HT1080 (cell line): ENCODE measurements around the gene PRMT3. TPM values are rescaled to one million over a fixed set of nuclear protein-coding genes. Genes with fewer than 3 reads are reported as not detected.
"Not testable (repeated sequence)": the region's sequence is repeated elsewhere in the genome, so short reads cannot be mapped to it uniquely, and the experiment has no call there.

Experiments used
- DNase-seq: peaks from one replicate; pipeline ENCODE4 v3.0.0-alpha.2; 2015; ENCODE audit warnings: low read depth
- polyA plus RNA-seq, 2 experiments: library from polyadenylated mRNA; depleted of rRNA; stranded (reverse); fragments of >200 nt; gene quantifications; 2 replicates each; pipeline ENCODE4 v1.2.3, GENCODE V29; 2015
- total RNA-seq: library from RNA; depleted of rRNA; stranded (reverse); fragments of >200 nt; shearing (Covaris generic); gene quantifications from 2 replicates; pipeline ENCODE4 v1.2.3, GENCODE V29; 2014; rRNA removed

Gene PRMT3
- total RNA-seq, result 37.0 and 37.8 TPM in 2 replicates
- polyA plus RNA-seq (2015; cell fraction: cytosol; rRNA removed), result 37.9 and 43.9 TPM in 2 replicates
- polyA plus RNA-seq (2015; cell fraction: nucleus; rRNA removed), result 43.5 and 44.3 TPM in 2 replicates

DNA sequence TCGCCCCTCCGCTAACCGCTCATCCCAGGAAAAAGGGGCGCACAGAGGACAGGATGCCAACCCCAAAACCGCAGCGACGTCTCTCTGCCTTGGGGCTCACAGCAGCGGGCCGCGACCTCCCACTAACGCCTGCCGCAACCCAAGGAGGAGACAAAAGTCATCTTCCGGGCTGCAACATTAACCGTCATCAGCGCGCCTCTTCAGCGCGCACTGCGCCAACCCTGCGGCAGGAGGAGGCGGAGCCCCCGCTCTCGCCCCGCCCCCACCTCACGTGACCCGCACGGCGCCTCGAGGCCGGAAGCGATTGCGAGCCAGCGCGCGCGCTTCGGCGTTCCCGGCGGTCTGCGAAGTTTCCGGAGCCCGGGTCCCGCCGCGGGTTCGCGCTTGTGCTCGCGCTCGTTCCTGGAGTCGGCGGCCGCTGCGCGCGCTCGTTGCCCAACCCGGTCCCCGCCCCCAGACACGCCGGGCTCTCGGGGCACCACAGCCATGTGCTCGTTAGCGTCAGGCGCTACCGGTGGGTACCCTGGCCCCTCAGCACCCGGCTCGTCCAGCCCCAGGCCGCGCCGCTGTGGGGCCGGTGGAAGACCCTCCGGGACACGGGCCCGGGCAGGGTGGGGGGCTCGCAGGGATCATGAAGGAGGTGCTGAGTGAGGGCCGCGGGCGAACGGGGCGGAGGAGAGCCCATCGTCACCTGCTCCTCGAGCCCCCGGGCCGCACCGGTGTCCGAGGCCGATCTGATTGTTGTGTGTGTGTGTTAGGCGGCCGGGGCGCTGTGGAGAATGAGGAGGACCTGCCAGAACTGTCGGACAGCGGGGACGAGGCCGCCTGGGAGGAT is at the start of gene PRMT3:
TSS of gene PRMT3 (plus strand) at position 456 of the 835 bp plus-strand sequence. CDS start at position 487, 31 bp downstream.
- peak; percentile 96 for DNase-seq

- DNase-seq, result no peak
Observed at GRCh38 chr11:20342347-20343141, 45.0 kb upstream of the PRMT3 start.

DNA sequence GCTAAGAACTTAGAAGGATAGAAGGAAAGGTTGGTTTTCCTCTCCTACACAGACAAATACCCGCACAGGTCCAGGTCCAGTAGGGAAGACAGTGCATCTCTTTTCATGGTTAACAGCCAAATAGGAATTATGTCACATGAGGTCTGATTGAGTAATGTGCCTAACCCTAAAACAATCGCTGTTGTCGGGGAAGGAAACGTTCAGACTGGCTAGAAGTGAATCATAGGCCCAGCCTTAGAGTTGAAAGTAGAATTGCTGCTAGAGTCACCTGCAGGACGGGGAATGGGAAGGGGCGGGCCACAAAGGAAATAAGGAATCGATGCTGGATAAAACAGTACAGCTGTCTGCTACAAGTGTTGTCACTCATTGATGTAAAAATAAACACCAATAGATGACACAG is 36.4 kb upstream of the PRMT3 start:
- no peak for DNase-seq

GRCh38 chr11:20351751-20352262 is 35.7 kb upstream of the PRMT3 start:
- no peak for DNase-seq

DNA sequence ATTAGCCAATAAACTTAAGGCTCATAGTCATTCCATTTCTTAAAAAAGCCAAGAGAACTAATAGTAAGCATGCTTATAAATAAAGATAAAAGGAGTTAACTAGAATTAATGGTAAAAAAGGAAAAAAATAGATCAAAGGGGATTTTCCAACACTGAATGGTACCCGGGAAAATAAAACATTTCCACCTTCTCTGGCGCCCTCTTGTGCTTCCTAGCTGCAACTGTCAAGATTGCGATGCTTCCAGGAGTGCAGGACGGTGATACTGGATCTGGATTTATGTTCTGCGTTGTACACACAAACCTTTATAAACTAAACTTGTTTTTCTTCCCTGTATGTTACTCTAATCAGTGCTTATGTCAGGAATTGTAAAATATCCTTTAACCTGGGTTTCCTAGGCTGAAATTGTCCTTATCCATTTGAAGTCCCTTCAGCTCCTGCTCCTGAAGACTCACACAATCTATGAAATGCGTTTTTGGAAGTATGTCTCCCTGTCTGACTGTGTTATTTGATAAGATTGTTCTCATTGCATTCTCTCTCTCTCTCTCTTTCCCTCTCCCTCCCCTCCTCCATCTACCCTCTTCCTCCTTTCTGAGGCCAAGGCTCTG is 33.6 kb upstream of the PRMT3 start:
- peak; percentile 31 for DNase-seq

GRCh38 chr11:20355221-20356219 is 32.0 kb upstream of the PRMT3 start:
- DNase-seq, result peak; percentile 54

GRCh38 chr11:20357150-20357549 is 30.4 kb upstream of the PRMT3 start:
- DNase-seq, result no peak

DNA sequence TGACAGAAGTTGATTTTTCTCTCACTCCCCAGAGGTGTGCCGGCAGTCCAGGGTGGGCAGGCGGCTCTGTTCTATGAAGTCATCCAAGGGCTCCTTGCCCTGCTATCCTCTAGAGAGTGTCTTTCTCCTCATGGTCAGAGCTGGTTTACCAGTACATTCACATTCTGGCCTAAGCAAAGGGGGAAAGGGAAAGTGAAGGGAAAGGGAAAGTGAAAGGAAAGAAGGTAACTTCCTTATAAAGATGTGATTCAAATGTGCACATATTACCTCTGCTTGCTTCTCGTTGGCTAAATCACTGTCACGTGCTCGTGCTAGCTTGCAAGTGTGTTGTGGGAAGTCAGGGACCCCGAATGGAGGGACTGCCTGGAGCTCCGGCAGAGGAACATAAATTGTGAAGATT is 26.9 kb upstream of the PRMT3 start:
- DNase-seq, result peak; percentile 81

DNA sequence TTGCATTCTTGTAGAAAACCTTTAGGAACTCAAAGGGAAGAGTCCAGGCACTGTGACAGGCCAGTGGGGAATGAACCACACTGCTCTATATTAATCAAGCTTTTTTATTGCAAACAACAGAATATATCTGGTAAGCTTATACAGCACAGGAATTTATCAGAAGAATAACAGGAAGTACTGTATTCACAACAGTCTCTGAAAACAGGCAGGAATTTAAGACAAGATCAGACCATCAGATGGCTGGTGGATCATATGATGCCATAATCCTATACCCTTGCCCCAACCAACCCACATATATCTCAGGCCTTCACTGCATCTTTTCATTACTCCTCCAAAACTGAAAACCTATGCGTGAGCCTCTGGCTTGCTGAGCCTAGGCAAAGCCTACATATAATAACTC is 25.0 kb upstream of the PRMT3 start:
- DNase-seq, result no peak

GRCh38 chr11:20363149-20363499 is 24.4 kb upstream of the PRMT3 start:
- DNase-seq, result no peak

GRCh38 chr11:20363500-20364340 is 23.8 kb upstream of the PRMT3 start, which contains the start of gene HTATIP2:
Gene HTATIP2 (plus strand): TSS chr11:20363714. CDS start chr11:20364238, 524 bp downstream.
- DNase-seq, result no peak

GRCh38 chr11:20364341-20364792 is 23.1 kb upstream of the PRMT3 start:
- DNase-seq, result no peak

DNA sequence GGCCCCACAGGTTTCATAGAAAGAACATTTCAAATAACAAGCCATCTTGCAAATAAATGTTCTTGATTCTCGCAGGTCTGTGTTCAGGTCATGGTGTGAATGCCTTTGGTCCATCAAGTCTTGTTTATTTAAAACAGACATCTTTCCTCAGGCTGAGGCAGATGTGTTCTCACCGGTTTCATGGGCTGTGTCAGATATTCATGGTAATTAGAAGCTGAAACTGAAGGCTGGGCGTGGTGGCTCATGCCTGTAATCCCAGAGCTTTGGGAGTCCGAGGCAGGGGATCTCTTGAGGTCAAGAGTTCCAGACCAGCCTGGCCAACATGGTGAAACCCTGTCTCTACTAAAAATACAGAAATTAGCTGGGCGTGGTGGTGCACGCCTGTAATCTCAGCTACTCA is 22.1 kb upstream of the PRMT3 start:
- not testable (repeated sequence) for DNase-seq

GRCh38 chr11:20367313-20367948 is 20.1 kb upstream of the PRMT3 start:
- DNase-seq, result peak; percentile 91

- DNase-seq, result peak; percentile 45
Observed at GRCh38 chr11:20368438-20368837, 19.1 kb upstream of the PRMT3 start.

- DNase-seq, result no peak
Observed at GRCh38 chr11:20369826-20370225, 17.7 kb upstream of the PRMT3 start.

DNA sequence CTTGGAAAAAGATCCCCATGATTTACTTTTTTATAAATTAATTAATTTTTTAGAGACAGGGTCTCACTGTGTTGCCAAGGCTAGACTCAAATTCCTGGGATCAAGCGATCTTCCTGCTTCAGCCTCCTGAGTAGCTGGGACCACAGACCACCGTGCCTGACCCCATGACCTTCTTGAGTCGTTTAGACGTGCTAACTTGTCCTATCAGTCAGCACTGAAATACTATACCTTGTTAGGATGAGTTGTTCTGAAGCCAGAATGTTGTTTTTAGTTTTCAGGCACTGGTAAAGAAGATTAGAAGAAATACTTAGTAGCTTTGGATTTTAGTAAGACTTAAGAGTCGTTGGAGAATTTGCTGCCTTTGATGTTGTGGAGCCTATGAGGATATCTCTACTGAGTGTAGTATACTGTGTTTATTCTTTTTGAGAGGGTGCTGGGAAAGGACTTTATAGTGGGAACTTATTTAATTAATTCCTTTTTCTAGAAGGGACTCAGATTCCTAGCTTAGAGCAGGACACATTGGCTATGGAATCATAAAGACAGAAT is 15.4 kb upstream of the PRMT3 start:
- no peak for DNase-seq

GRCh38 chr11:20373147-20373546 is 14.4 kb upstream of the PRMT3 start:
- no peak for DNase-seq
